ENCODE data around the gene COL23A1. TPM values are rescaled to one million over a fixed set of nuclear protein-coding genes. Genes with fewer than 3 reads are reported as not detected.
A peak's percentile ranks its signal among the peaks of the same experiment; 100 is the strongest.

Gene COL23A1
- 2.0 TPM for total RNA-seq
- long read RNA-seq, partial matches to known transcripts = 0 of 4 reads
- long read RNA-seq, other reads (novel, unspliced or antisense) = 4 of 4 reads

- Histone ChIP-seq H3K36me3 (no peaks in the 10 kb centered on the region), H3K9me3 (peaks cover 4% of the 10 kb centered on the region), H3K4me1 (peaks cover 11% of the 10 kb centered on the region), H3K4me3 (peak within 1 kb of the TSS; percentile 49), H3K27me3 (peaks cover 11% of the 10 kb centered on the region), H3K27ac (no peak within 1 kb of the TSS)
- ATAC-seq = peak; percentile 72
- intact Hi-C loops (cut with DNase I) = loop anchor here (10.0 kb wide), 1 partner anchor 146 kb away; no protein-coding TSS in a partner anchor
- peak; percentile 65 for TF ChIP-seq CTCF (IDR thresholded peaks at IDR 0.05)
- peak; percentile 73 for DNase-seq
Observed at GRCh38 chr5:178590141-178590923, at the start of gene COL23A1. TSS of gene COL23A1 (minus strand) at chr5:178590393.

- Histone ChIP-seq H3K27ac (no peak overlapping the region), H3K9me3 (no peaks in the 10 kb centered on the region), H3K4me1 (no peaks in the 10 kb centered on the region), H3K36me3 (no peaks in the 10 kb centered on the region), H3K4me3 (no peak overlapping the region), H3K27me3 (no peaks in the 10 kb centered on the region)
- intact Hi-C loops (cut with DNase I) = no loop called here
- no peak for TF ChIP-seq CTCF (IDR thresholded peaks at IDR 0.05)
- DNase-seq (no peak), ATAC-seq (peak; percentile 33)
Observed at GRCh38 chr5:178637356-178638074, 47.3 kb upstream of the COL23A1 start.

- no peak overlapping the region for H3K27ac ChIP-seq
- no peak for ATAC-seq
- no peaks in the 10 kb centered on the region for H3K36me3 ChIP-seq
- no peaks in the 10 kb centered on the region for H3K27me3 ChIP-seq
- DNase-seq = no peak
- no peak overlapping the region for H3K4me3 ChIP-seq
- no peaks in the 10 kb centered on the region for H3K9me3 ChIP-seq
- TF ChIP-seq CTCF (IDR thresholded peaks at IDR 0.05) = no peak
- no peaks in the 10 kb centered on the region for H3K4me1 ChIP-seq
- intact Hi-C loops (cut with DNase I) = no loop called here
Observed at GRCh38 chr5:178632285-178632684, 42.1 kb upstream of the COL23A1 start.

GRCh38 chr5:178630951-178631350 lies 40.8 kb upstream of the COL23A1 start:
- Histone ChIP-seq H3K4me3 (no peak overlapping the region), H3K9me3 (no peaks in the 10 kb centered on the region), H3K36me3 (no peaks in the 10 kb centered on the region), H3K27me3 (no peaks in the 10 kb centered on the region), H3K4me1 (no peaks in the 10 kb centered on the region), H3K27ac (no peak overlapping the region)
- DNase-seq (no peak), ATAC-seq (no peak)
- no peak for TF ChIP-seq CTCF (IDR thresholded peaks at IDR 0.05)
- intact Hi-C loops (cut with DNase I) = no loop called here

GRCh38 chr5:178630475-178630930 lies 40.3 kb upstream of the COL23A1 start:
- Histone ChIP-seq H3K27ac (no peak overlapping the region), H3K9me3 (no peaks in the 10 kb centered on the region), H3K4me1 (no peaks in the 10 kb centered on the region), H3K27me3 (no peaks in the 10 kb centered on the region), H3K36me3 (no peaks in the 10 kb centered on the region), H3K4me3 (no peak overlapping the region)
- no peak for TF ChIP-seq CTCF (IDR thresholded peaks at IDR 0.05)
- intact Hi-C loops (cut with DNase I) = no loop called here
- ATAC-seq (no peak), DNase-seq (no peak)
